Measurements from ENCODE around the gene PLCH2.
A peak's percentile ranks its signal among the peaks of the same experiment; 100 is the strongest.

PLCH2 gene

DNA sequence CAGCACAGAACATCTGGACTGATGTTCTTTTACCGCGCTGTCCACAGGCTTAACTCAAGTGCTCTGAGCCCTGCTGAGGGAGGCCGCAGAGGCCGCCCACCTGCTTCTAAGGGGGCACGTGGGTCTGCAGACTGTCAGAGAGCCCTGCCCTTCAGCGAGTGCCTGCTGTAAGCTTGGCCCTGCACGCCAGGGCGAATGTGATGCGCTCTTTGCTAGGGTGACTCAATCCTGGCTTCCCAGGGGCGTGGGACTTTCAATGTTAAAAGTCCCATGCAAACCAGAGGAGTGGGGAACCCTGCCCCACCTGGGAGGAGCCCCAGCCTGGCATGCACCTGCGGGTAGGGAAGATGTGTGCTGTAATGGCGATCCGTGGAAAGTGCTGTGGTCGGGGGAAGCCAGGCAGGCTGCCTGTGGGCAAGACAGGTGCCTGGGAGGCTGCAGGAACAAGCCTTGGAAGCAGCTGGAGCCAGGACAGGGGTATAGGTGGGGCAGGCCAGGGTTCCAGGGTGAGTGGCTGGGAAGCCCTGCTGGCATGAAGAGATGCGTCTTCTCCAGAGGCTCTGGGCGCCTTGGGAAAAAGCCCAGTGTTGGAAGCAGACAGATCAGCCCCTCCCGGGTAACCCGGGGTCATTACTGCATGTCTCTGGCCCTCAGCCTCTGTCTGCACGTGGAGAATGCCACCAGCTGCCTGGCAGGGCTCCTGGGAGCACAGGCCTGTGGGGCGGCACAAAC is 50.9 kb downstream of the PLCH2 start:
- in situ Hi-C loops (cut with MboI; ENCODE audit: low pct_unique_long_range_greater_than_20kb, low sequenced_read_pairs, unreplicated experiment), result loop anchor here (25.0 kb wide), 1 partner anchor 340 kb away; the partner anchor contains the start of gene FAAP20
- peak; percentile 81 for DNase-seq (ENCODE audit: low spot score)
- TF ChIP-seq, protein P1, sequence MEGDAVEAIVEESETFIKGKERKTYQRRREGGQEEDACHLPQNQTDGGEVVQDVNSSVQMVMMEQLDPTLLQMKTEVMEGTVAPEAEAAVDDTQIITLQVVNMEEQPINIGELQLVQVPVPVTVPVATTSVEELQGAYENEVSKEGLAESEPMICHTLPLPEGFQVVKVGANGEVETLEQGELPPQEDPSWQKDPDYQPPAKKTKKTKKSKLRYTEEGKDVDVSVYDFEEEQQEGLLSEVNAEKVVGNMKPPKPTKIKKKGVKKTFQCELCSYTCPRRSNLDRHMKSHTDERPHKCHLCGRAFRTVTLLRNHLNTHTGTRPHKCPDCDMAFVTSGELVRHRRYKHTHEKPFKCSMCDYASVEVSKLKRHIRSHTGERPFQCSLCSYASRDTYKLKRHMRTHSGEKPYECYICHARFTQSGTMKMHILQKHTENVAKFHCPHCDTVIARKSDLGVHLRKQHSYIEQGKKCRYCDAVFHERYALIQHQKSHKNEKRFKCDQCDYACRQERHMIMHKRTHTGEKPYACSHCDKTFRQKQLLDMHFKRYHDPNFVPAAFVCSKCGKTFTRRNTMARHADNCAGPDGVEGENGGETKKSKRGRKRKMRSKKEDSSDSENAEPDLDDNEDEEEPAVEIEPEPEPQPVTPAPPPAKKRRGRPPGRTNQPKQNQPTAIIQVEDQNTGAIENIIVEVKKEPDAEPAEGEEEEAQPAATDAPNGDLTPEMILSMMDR (IDR thresholded peaks at IDR 0.05; ENCODE audit: extremely low read depth, insufficient read depth, missing control alignments), result no peak

- TF ChIP-seq, protein P1 (IDR thresholded peaks at IDR 0.05; ENCODE audit: extremely low read depth, insufficient read depth, missing control alignments), result no peak
- in situ Hi-C loops (cut with MboI; ENCODE audit: low pct_unique_long_range_greater_than_20kb, low sequenced_read_pairs, unreplicated experiment), result loop anchor here (25.0 kb wide), 1 partner anchor 340 kb away; the partner anchor contains the start of gene FAAP20
- DNase-seq (ENCODE audit: low spot score), result no peak
Measured at GRCh38 chr1:2527556-2527860, 51.4 kb downstream of the PLCH2 start.

- in situ Hi-C loops (cut with MboI; ENCODE audit: low pct_unique_long_range_greater_than_20kb, low sequenced_read_pairs, unreplicated experiment), result loop anchor here (25.0 kb wide), 1 partner anchor 341 kb away; the partner anchor contains the start of gene FAAP20
- TF ChIP-seq, protein P1 (IDR thresholded peaks at IDR 0.05; ENCODE audit: extremely low read depth, insufficient read depth, missing control alignments), result no peak
- DNase-seq (ENCODE audit: low spot score), result no peak
Measured at GRCh38 chr1:2528016-2528415, 51.9 kb downstream of the PLCH2 start.

- in situ Hi-C loops (cut with MboI; ENCODE audit: low pct_unique_long_range_greater_than_20kb, low sequenced_read_pairs, unreplicated experiment), result loop anchor here (25.0 kb wide), 1 partner anchor 341 kb away; the partner anchor contains the start of gene FAAP20
- TF ChIP-seq, protein P1 (IDR thresholded peaks at IDR 0.05; ENCODE audit: extremely low read depth, insufficient read depth, missing control alignments), result no peak
- no peak for DNase-seq (ENCODE audit: low spot score)
Measured at GRCh38 chr1:2528611-2528965, 52.5 kb downstream of the PLCH2 start.

GRCh38 chr1:2528966-2529783 is 53.1 kb downstream of the PLCH2 start:
- in situ Hi-C loops (cut with MboI; ENCODE audit: low pct_unique_long_range_greater_than_20kb, low sequenced_read_pairs, unreplicated experiment), result loop anchor here (25.0 kb wide), 1 partner anchor 342 kb away; the partner anchor contains the start of gene FAAP20
- TF ChIP-seq, protein P1 (IDR thresholded peaks at IDR 0.05; ENCODE audit: extremely low read depth, insufficient read depth, missing control alignments), result no peak
- DNase-seq (ENCODE audit: low spot score), result peak; percentile 79

GRCh38 chr1:2529784-2530512 is 53.9 kb downstream of the PLCH2 start, which contains the start of gene HES5:
HES5 (minus strand) TSS chr1:2530263; CDS start chr1:2530164, 99 bp downstream.
- TF ChIP-seq, protein P1 (IDR thresholded peaks at IDR 0.05; ENCODE audit: extremely low read depth, insufficient read depth, missing control alignments), result no peak
- no peak for DNase-seq (ENCODE audit: low spot score)
- in situ Hi-C loops (cut with MboI; ENCODE audit: low pct_unique_long_range_greater_than_20kb, low sequenced_read_pairs, unreplicated experiment), result loop anchor here (25.0 kb wide), 1 partner anchor 343 kb away; the partner anchor contains the start of gene FAAP20

Data from GM13977 (cell line).